Upper lobe of left lung (tissue), 6 donors: ENCODE results near the gene PTPRF. TPM values are rescaled to one million over a fixed set of nuclear protein-coding genes. Genes with fewer than 3 reads are reported as not detected.

ENCODE experiments used
- ATAC-seq, 2 donors: fragments of 200-7000 bp; cut with Tn5 transposase; one replicate each; pipeline ENCODE4 v1.9.1; 2022; ENCODE audit warnings: mild to moderate bottlenecking in 2 of 2, moderate library complexity in 2 of 2; ENCODE audit not compliant: low FRiP score in 2 of 2
- DNase-seq, 2 donors: peaks; one replicate each; pipeline ENCODE4 v3.0.0-alpha.2; 2019 to 2020
- H3K27ac ChIP-seq, 4 donors: fragments of 200-600 bp; sonication (generic); one replicate each; pipeline ENCODE4 v1.5.1; 2016 to 2019
- H3K27me3 ChIP-seq, 4 donors: fragments of 200-600 bp; sonication (generic); one replicate each; pipeline ENCODE4 v1.5.1; 2017 to 2019
- H3K36me3 ChIP-seq, 4 donors: fragments of 200-600 bp; sonication (generic); one replicate each; pipeline ENCODE4 v1.5.1; 2016 to 2019
- H3K4me1 ChIP-seq, 4 donors: fragments of 200-600 bp; sonication (generic); one replicate each; pipeline ENCODE4 v1.5.1; 2018 to 2019
- H3K4me3 ChIP-seq, 4 donors: fragments of 200-600 bp; sonication (generic); one replicate each; pipeline ENCODE4 v1.5.1; 2017 to 2019; ENCODE audit warnings: mild to moderate bottlenecking in 2 of 4, moderate library complexity in 1 of 4
- H3K9me3 ChIP-seq, 4 donors: fragments of 200-600 bp; sonication (generic); one replicate each; pipeline ENCODE4 v1.5.1; 2018 to 2019
- CTCF ChIP-seq, 6 experiments: fragments of 450-650 bp in 4 of 6; fragments of 200-600 bp in 2 of 6; sonication (generic) in 2 of 6; IDR thresholded peaks; one replicate each; pipeline ENCODE4 v1.5.1; 2016 to 2019; ENCODE audit warnings: antibody characterized with exemption in 6 of 6
- EP300 ChIP-seq, 4 donors: sonication (generic); formaldehyde crosslinking; IDR thresholded peaks; one replicate each; pipeline ENCODE4 v1.5.1; 2017; ENCODE audit warnings: antibody characterized with exemption in 4 of 4, control low read depth in 2 of 4
- POLR2A ChIP-seq, 4 donors: fragments of 450-650 bp; IDR thresholded peaks; one replicate each; pipeline ENCODE4 v1.5.1; 2016 to 2017; ENCODE audit warnings: antibody characterized with exemption in 4 of 4, mild to moderate bottlenecking in 2 of 4
- POLR2AphosphoS5 ChIP-seq, 2 donors: sonication (generic); formaldehyde crosslinking; IDR thresholded peaks; one replicate each; pipeline ENCODE4 v1.5.1; 2017; ENCODE audit warnings: antibody characterized with exemption in 2 of 2
- WGBS, 2 donors: methylation state at CpG; one replicate each; pipeline ENCODE4 v1.1.5; 2017 to 2018; 5-methylcytosine and 5-hydroxymethylcytosine counted together
- total RNA-seq, 6 donors: library from RNA; depleted of rRNA in 4 of 6; stranded (reverse); fragments of >200 nt in 4 of 6; gene quantifications; one replicate each; pipeline versions ENCODE4 v1.1.0 to v1.2.1, GENCODE V29; 2016 to 2021
- donor health status: DM: no; HTN: no; CAD: no; lungs with moderate emphysema.
- donor health status: DM: no; HTN: yes; CAD: no; lungs with severe emphysema.

PTPRF gene
- total RNA-seq, 6 donors from 2014 or later: 133 to 201 (median 171) TPM

- Histone ChIP-seq H3K4me3 (no peak overlapping the region), H3K36me3 (no peaks in the 10 kb centered on the region), H3K27me3 (no peaks in the 10 kb centered on the region), H3K27ac (no peak overlapping the region), H3K4me1 (peaks cover 11 to 56% (median 42%) of the 10 kb centered on the region in 4 donors), H3K9me3 (no peaks in the 10 kb centered on the region)
- WGBS, 2 donors: 67 to 80% methylated on average over 2 of the region's 2 CpGs
- DNase-seq: no peak
- TF ChIP-seq POLR2A (IDR thresholded peaks at IDR 0.05) (no peak), EP300 (IDR thresholded peaks at IDR 0.05) (no peak), POLR2AphosphoS5 (IDR thresholded peaks at IDR 0.05) (no peak), CTCF (IDR thresholded peaks at IDR 0.05) (no peak)
- no peak for ATAC-seq
Observed at GRCh38 chr1:43534256-43534655, 3.6 kb downstream of the PTPRF start.

GRCh38 chr1:43536196-43536863, 5.6 kb downstream of the PTPRF start:
- DNase-seq: peak; percentile 34 to 58
- Histone ChIP-seq H3K27me3 (no peaks in the 10 kb centered on the region), H3K9me3 (no peaks in the 10 kb centered on the region), H3K36me3 (no peaks in the 10 kb centered on the region), H3K27ac (peak overlapping the region in 2 of 4 donors; percentile 58 to 63), H3K4me3 (no peak overlapping the region), H3K4me1 (peaks cover 9 to 39% (median 29%) of the 10 kb centered on the region in 4 donors)
- 81 to 86% methylated on average over 4 to 8 of the region's 8 CpGs for WGBS, 2 donors
- TF ChIP-seq EP300 (IDR thresholded peaks at IDR 0.05) (no peak), POLR2A (IDR thresholded peaks at IDR 0.05) (no peak), CTCF (IDR thresholded peaks at IDR 0.05) (no peak), POLR2AphosphoS5 (IDR thresholded peaks at IDR 0.05) (no peak)
- no peak for ATAC-seq

- TF ChIP-seq POLR2AphosphoS5 (IDR thresholded peaks at IDR 0.05): no peak
- TF ChIP-seq POLR2A (IDR thresholded peaks at IDR 0.05): no peak
- no peak for TF ChIP-seq EP300 (IDR thresholded peaks at IDR 0.05)
- TF ChIP-seq CTCF (IDR thresholded peaks at IDR 0.05): no peak
- Histone ChIP-seq H3K27ac (peak overlapping the region in 2 of 4 donors; percentile 58 to 63), H3K4me1 (peaks cover 10 to 38% (median 27%) of the 10 kb centered on the region in 4 donors), H3K9me3 (no peaks in the 10 kb centered on the region), H3K27me3 (no peaks in the 10 kb centered on the region), H3K36me3 (no peaks in the 10 kb centered on the region), H3K4me3 (no peak overlapping the region)
- 63 to 69% methylated on average over 8 to 11 of the region's 11 CpGs for WGBS, 2 donors
- peak in 1 of 2 donors; percentile 18 for DNase-seq
- ATAC-seq: no peak
Observed at GRCh38 chr1:43536864-43537358, 6.2 kb downstream of the PTPRF start.

- no peaks in the 10 kb centered on the region for H3K36me3 ChIP-seq
- no peaks in the 10 kb centered on the region for H3K9me3 ChIP-seq
- H3K4me3 ChIP-seq: no peak overlapping the region
- DNase-seq (peak in 1 of 2 donors; percentile 79), ATAC-seq (peak in 1 of 2 donors; percentile 68)
- H3K4me1 ChIP-seq: peaks cover 13 to 39% (median 27%) of the 10 kb centered on the region in 4 donors
- TF ChIP-seq POLR2AphosphoS5 (IDR thresholded peaks at IDR 0.05) (peak in 1 of 2 donors; percentile 32), CTCF (IDR thresholded peaks at IDR 0.05) (no peak), POLR2A (IDR thresholded peaks at IDR 0.05) (no peak), EP300 (IDR thresholded peaks at IDR 0.05) (no peak)
- H3K27me3 ChIP-seq: no peaks in the 10 kb centered on the region
- 68 to 72% methylated on average over 9 of the region's 9 CpGs for WGBS, 2 donors
- H3K27ac ChIP-seq: peak overlapping the region in 2 of 4 donors; percentile 58 to 63
Observed at GRCh38 chr1:43537423-43538142, 6.9 kb downstream of the PTPRF start.
